Measurements from ENCODE around the gene DYTN. TPM values are rescaled to one million over a fixed set of nuclear protein-coding genes. Genes with fewer than 3 reads are reported as not detected.
"Not testable (repeated sequence)": the region's sequence is repeated elsewhere in the genome, so short reads cannot be mapped to it uniquely, and the experiment has no call there.

DYTN gene
- total RNA-seq, 2 donors from 2014 or later: not detected

DNA sequence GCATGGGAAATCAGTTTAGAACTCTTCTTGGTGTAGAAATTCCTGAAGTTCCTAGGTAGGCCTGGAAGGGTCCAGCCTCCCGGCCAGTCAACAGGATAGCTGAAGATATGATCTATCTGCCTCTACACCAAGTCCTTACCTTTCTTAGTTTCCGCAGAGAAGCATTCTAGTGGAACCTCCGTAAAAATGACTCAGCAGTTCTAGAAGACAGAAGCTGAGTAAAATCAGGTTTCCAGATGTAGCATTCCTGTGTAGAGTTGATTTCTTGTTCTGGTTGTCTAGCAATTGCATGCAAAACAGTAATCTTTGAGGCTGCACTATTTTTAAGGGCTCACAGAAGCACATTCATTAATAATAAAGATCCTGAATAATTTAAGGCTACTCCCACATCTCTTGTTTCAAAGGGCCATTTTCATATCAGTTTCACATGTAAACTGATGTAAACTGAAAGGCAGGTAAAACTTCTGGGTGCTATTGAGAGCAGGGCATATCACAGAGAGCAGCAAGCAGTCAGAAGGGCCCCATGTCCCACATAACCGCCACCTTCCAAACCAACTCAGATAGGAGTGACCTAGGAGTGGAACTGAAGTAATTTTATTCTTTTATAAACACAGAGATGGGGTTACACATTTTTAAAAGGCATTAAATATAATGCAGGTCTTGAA, 3.2 kb upstream of the DYTN start:
- peaks cover 23% of the 10 kb centered on the region for H3K27me3 Mint-ChIP-seq
- no peak overlapping the region for H3K4me3 Mint-ChIP-seq
- no peaks in the 10 kb centered on the region for H3K4me1 Mint-ChIP-seq
- H3K27ac Mint-ChIP-seq: no peak overlapping the region
- peaks cover 4% of the 10 kb centered on the region for H3K9me3 Mint-ChIP-seq
- H3K36me3 Mint-ChIP-seq (ENCODE audit: low read depth): no peaks in the 10 kb centered on the region
- ATAC-seq (replicated peaks): no peak

DNA sequence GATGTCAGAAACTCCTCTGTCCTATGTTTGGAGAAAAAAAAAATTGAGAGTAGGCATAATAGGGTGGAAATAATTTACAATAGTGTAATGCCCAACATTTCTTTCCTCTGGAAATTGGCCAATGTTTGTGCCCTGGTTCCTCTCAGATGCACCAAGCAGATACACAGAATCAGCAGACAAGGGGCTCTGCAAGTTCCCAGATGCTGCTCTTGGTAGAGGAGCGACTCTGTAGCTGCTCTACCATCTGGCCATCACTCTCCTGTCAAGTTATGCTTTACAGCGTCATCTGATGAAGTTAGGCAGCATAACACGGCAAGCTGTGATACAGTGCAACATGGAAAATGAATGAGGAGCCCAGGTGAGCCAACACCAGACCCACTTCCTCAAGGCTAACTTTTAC, 1.6 kb downstream of the DYTN start:
- no peak for ATAC-seq (replicated peaks)
- Mint-ChIP-seq H3K27me3 (peaks cover 26% of the 10 kb centered on the region), H3K4me1 (no peaks in the 10 kb centered on the region), H3K4me3 (no peak overlapping the region), H3K9me3 (no peaks in the 10 kb centered on the region), H3K36me3 (ENCODE audit: low read depth) (no peaks in the 10 kb centered on the region), H3K27ac (no peak overlapping the region)

DNA sequence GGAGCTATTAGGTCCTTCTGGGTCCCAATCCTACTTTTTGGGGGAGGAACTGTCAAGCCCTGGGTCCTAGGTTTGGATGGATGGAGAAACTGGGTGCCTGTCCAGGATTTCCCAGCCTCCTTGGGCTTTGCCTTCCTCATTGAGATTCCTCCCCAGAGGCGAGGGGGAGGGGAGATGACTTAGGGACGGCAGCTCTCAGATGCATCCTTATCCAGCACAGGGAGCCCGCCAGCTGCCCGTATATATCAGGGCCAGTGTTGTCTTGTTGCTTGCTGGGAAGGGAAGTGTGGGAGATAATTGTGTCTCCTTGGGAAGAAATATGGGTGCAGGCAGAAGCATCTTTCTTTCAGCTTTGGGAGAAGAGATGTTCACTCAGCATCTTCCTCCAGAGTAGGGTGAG, 3.0 kb downstream of the DYTN start:
- H3K4me3 Mint-ChIP-seq; H3K36me3 Mint-ChIP-seq (ENCODE audit: low read depth): not testable (repeated sequence)

DNA sequence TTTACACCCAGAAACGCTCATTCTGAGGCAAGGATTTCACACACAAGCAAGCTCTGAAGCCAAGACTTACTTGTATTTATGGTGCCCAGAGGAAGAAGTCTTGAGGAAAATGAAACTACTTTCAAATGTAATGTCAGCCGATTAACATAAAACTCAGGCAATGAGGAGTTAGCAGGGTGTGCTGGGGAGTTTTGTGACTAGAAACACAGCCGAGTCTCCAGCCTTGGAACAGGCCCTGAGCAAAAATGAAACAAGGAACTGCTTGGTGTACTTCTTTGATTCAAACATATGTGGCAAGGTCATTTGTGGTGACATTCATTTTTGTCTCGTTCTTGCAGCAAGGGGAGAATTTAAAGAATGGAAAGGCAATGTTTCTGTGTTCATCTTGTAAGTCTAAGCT, 4.5 kb downstream of the DYTN start:
- peaks cover 16% of the 10 kb centered on the region for H3K27me3 Mint-ChIP-seq

More for the DNA sequence above, 3.0 kb downstream of the DYTN start:
- peaks cover 22% of the 10 kb centered on the region for H3K27me3 Mint-ChIP-seq
- H3K9me3 Mint-ChIP-seq; H3K27ac Mint-ChIP-seq; H3K4me1 Mint-ChIP-seq; ATAC-seq (replicated peaks): not testable (repeated sequence)

DNA sequence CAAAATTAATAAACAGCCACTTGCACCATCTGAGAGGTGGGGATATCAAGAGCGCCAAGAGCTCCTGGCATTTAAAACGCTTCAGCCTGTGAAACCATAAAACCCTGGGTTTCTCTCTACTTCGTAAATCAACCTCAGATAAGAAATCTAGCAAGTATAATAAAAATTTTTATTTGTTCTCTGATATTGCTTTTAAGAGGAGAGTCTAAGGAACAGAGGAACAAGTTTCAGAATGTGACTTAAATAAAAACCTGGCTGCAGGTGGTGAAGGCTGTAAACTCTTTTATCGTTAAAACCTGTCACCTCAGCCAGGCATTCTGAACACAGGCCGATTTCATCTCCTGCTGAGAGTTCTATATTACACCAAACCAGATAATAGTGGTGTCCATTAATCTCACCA, 9.9 kb downstream of the DYTN start:
- H3K4me3 Mint-ChIP-seq: no peak overlapping the region
- no peak overlapping the region for H3K27ac Mint-ChIP-seq
- no peaks in the 10 kb centered on the region for H3K36me3 Mint-ChIP-seq (ENCODE audit: low read depth)
- no peaks in the 10 kb centered on the region for H3K9me3 Mint-ChIP-seq
- no peaks in the 10 kb centered on the region for H3K4me1 Mint-ChIP-seq
- no peak for ATAC-seq (replicated peaks)
- H3K27me3 Mint-ChIP-seq: peaks cover 7% of the 10 kb centered on the region

More for the DNA sequence above, 4.5 kb downstream of the DYTN start:
- Mint-ChIP-seq H3K36me3 (ENCODE audit: low read depth) (no peaks in the 10 kb centered on the region), H3K9me3 (no peaks in the 10 kb centered on the region), H3K4me3 (no peak overlapping the region), H3K27ac (no peak overlapping the region), H3K4me1 (no peaks in the 10 kb centered on the region)
- peak; percentile 21 for ATAC-seq (replicated peaks)

DNA sequence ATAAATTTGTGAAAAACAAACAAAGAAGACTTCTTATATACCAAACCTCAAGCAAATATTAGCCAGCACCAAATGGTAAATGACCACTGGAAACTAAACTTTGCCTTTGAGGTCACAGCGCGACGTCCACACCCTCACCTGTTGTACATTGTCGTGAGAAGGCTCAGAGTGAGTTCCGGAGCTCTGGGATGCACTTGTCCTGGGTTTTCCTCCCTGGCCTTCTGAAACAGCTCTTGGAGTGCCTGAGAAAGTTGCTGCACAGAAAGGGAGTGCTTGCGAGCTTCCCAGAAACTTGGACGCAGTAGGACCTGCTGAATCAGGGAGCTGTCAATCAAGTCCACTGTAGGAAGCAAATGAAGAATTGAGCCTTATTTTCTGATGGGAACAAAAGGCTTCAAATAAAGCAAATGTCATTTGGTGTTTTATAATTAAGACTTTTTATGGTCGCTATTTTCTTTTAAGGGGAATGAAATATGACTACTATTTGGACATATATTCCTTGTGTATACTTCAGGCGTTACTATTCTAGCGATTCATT, 11.0 kb downstream of the DYTN start:
- no peaks in the 10 kb centered on the region for H3K9me3 Mint-ChIP-seq
- no peak overlapping the region for H3K4me3 Mint-ChIP-seq
- no peaks in the 10 kb centered on the region for H3K4me1 Mint-ChIP-seq
- H3K27me3 Mint-ChIP-seq: peaks cover 8% of the 10 kb centered on the region
- ATAC-seq (replicated peaks): no peak
- no peaks in the 10 kb centered on the region for H3K36me3 Mint-ChIP-seq (ENCODE audit: low read depth)
- no peak overlapping the region for H3K27ac Mint-ChIP-seq

DNA sequence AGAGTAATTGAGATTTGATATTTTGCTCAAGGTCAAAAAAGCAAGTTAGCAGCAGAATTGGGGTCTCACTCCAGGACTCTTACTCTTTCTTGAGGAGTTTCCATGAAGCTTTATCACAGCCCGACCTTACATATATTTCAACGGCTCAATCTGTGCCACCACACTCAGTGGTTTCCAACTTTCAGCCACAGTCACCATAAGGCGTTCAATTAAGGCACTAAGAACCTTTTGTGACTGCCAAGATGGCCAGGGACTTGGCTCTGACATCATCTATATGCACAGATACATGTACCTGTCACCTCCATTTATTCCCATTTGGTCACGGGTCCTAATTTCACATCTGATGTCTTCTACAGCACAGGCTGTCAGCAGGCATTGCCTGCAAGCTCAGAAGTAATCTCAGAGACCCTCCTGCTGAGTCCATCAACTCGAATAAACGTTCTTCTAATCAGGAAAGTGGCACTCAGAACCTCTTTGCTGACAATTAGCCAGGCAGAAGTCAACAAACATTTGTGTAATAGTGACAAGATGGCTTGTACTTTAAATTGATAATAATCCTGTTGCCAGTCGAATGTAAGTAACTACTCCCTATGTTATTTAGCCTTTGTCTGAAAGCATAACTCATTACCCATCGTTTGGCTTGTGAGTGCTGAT, 16.1 kb downstream of the DYTN start:
- H3K4me3 Mint-ChIP-seq: no peak overlapping the region
- H3K4me1 Mint-ChIP-seq: no peaks in the 10 kb centered on the region
- no peaks in the 10 kb centered on the region for H3K36me3 Mint-ChIP-seq (ENCODE audit: low read depth)
- H3K9me3 Mint-ChIP-seq: no peaks in the 10 kb centered on the region
- H3K27ac Mint-ChIP-seq: no peak overlapping the region
- H3K27me3 Mint-ChIP-seq: peaks cover 21% of the 10 kb centered on the region
- ATAC-seq (replicated peaks): no peak

DNA sequence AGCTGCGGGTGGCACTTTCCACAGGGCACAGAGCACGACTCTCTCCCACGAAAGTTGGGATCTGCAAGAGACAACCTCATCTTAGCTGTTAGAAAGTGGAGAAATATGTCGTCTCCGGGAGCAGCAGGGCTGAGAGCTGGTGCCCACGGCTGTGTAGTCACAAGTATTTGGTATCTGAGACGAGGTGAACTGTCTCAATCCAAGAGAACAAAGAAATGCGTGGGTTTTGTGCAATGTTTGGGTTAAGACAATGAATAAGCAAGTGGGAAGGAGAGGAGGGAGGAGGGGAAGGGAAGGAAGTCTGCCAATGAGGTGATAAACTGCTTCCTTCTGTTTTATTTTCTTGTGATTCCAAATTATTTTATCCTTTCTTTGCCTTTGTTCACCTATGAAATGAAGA, 18.0 kb downstream of the DYTN start:
- H3K9me3 Mint-ChIP-seq: no peaks in the 10 kb centered on the region
- H3K27ac Mint-ChIP-seq: no peak overlapping the region
- peak; percentile 68 for ATAC-seq (replicated peaks)
- peaks cover 21% of the 10 kb centered on the region for H3K27me3 Mint-ChIP-seq
- no peaks in the 10 kb centered on the region for H3K4me1 Mint-ChIP-seq
- no peak overlapping the region for H3K4me3 Mint-ChIP-seq
- no peaks in the 10 kb centered on the region for H3K36me3 Mint-ChIP-seq (ENCODE audit: low read depth)

DNA sequence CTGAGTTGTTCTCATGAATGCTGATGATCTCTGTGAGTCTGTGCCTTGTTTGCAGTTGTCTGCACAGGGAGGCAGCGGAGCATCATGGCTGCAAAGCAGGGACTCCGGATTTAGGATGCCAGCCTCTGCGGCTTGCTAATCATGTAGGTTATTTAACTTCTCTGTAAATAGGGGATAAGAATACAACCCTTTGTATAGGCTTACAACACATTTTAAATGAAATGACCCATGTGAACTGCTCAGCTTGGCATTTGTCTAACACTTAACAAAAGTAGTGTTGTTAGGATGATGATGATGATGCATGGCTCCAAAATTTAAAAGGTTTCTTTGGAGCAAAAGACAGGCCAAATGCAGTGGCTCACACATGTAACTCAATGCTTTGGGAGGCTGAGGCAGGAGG, 19.4 kb downstream of the DYTN start:
- no peak for ATAC-seq (replicated peaks)

DNA sequence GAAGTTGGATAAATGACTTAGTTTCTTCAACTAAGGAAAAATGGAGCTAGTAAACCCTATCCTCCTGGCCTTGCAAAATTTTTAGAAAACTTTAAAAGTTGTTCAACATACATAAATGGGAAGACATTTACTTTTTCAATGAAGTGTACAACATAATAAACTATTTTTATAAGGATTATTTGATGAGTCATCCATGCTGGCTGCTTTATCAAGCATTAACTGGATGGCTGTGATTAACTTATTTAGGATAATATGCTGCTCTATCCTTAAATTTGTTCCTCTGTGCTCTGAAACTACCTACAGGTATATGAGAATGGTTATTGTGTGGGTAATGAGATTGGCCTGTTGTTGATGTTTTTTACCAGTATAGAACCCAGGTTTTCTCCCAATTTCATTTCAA, 21.3 kb downstream of the DYTN start:
- Mint-ChIP-seq H3K27ac (no peak overlapping the region), H3K4me3 (no peak overlapping the region), H3K36me3 (ENCODE audit: low read depth) (no peaks in the 10 kb centered on the region), H3K27me3 (peaks cover 11% of the 10 kb centered on the region), H3K9me3 (no peaks in the 10 kb centered on the region), H3K4me1 (no peaks in the 10 kb centered on the region)
- no peak for ATAC-seq (replicated peaks)

More for the DNA sequence above, 19.4 kb downstream of the DYTN start:
- Mint-ChIP-seq H3K27me3 (peaks cover 21% of the 10 kb centered on the region), H3K4me3 (no peak overlapping the region), H3K9me3 (no peaks in the 10 kb centered on the region), H3K4me1 (no peaks in the 10 kb centered on the region), H3K27ac (no peak overlapping the region), H3K36me3 (ENCODE audit: low read depth) (no peaks in the 10 kb centered on the region)

DNA sequence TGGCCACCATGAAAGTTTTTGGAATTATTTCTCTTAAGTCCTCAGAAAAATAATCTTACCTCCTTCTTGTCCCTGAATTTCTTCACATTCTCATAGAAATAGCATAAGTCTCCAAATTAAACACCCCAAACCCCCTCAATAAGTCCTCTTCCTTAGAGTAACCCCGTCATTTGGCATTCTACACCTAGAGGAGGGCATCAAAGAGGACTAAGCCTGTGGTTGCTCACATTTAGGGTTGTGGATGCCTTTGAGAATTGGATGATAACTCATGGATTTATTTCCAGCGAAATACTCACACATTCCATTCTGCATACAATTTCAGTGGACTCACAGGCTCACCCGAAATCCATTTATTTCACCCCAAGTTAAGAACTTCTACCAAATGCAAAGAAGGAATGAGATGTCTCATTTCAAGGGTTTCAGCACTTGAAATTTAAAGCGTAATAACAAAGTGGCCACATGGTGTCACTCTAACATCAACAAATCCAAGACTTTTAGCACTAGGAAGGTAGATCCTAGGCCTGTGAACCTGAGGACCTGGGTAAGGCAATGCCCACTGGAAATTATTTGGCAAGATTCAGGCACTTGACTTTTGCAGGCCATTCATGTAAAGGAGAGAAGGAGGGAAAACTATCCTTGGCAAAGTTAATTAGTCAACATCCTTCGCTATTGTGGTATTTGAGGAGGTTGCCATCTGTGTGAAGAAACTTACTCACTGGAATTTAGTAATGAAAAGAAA, 24.6 kb downstream of the DYTN start:
- H3K4me3 Mint-ChIP-seq: no peak overlapping the region
- no peak overlapping the region for H3K27ac Mint-ChIP-seq
- ATAC-seq (replicated peaks): peak; percentile 60
- no peaks in the 10 kb centered on the region for H3K36me3 Mint-ChIP-seq (ENCODE audit: low read depth)
- H3K27me3 Mint-ChIP-seq: peaks cover 2% of the 10 kb centered on the region
- H3K4me1 Mint-ChIP-seq: peaks cover 5% of the 10 kb centered on the region
- H3K9me3 Mint-ChIP-seq: no peaks in the 10 kb centered on the region

DNA sequence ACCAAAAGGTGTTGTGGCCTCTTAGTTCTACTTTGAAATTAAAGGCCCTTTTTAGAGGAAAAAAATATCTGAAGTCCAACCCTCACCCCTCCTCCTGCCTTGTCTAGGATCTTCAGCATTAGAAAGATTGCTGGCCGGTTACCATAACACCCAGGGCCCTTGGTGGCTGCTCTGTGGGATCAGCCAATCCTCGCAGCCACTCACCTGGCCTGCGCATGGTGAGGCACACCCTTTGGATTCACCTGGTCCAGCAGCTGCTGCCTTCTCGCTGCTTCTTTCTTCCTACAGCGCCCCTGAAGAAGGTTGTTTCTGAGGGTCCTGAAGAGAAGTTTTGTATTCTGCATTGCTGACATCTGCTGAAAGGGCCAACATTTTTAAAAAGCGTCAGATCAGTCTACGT, 25.2 kb downstream of the DYTN start:
- Mint-ChIP-seq H3K36me3 (ENCODE audit: low read depth) (no peaks in the 10 kb centered on the region), H3K9me3 (no peaks in the 10 kb centered on the region), H3K4me1 (peaks cover 5% of the 10 kb centered on the region), H3K27me3 (no peaks in the 10 kb centered on the region), H3K4me3 (no peak overlapping the region), H3K27ac (no peak overlapping the region)
- ATAC-seq (replicated peaks): no peak

DNA sequence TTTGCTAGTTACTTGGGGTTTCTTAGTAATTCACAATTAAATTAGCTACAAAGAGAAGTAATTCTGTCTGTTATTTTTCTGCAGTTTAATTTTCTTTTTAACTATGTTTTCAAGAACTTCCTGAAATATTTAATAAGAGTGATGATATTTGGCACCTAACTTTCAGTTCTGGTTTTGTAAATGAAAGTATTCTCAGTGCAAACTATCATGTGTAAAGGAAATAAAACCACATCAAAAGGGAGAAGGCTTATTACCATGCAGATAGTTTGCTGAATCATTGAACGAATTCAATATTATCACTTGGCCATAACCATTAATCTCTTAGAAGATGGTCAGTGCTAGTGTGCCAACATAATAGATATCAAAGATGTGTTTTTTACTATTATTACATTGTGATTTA, 29.2 kb downstream of the DYTN start:
- H3K4me1 Mint-ChIP-seq: peaks cover 5% of the 10 kb centered on the region

DNA sequence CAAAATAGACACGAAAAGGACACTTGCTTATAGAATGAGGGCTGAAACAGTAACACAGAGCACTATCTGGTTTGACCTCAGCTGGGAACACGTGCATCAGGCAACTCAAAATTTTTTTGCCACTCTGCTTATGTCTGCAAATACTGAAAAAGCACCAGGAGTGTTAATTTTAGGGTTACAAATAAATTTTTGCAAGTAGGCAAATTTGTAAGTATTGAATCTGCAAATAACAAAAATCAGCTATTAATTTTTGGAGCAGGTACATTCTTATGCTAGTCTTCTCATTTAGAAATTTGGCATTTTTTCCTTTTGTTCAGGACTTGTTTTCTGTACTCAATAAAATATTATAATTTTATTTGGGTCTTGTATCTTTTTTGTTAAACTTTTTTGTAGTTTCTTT, 29.7 kb downstream of the DYTN start:
- ATAC-seq (replicated peaks): no peak
- Mint-ChIP-seq H3K9me3 (no peaks in the 10 kb centered on the region), H3K4me3 (no peak overlapping the region), H3K4me1 (peaks cover 5% of the 10 kb centered on the region), H3K27ac (no peak overlapping the region), H3K36me3 (ENCODE audit: low read depth) (no peaks in the 10 kb centered on the region), H3K27me3 (no peaks in the 10 kb centered on the region)

More for the DNA sequence above, 29.2 kb downstream of the DYTN start:
- H3K27me3 Mint-ChIP-seq: no peaks in the 10 kb centered on the region
- H3K9me3 Mint-ChIP-seq: no peaks in the 10 kb centered on the region
- no peak for ATAC-seq (replicated peaks)
- H3K27ac Mint-ChIP-seq: no peak overlapping the region
- no peaks in the 10 kb centered on the region for H3K36me3 Mint-ChIP-seq (ENCODE audit: low read depth)
- no peak overlapping the region for H3K4me3 Mint-ChIP-seq

DNA sequence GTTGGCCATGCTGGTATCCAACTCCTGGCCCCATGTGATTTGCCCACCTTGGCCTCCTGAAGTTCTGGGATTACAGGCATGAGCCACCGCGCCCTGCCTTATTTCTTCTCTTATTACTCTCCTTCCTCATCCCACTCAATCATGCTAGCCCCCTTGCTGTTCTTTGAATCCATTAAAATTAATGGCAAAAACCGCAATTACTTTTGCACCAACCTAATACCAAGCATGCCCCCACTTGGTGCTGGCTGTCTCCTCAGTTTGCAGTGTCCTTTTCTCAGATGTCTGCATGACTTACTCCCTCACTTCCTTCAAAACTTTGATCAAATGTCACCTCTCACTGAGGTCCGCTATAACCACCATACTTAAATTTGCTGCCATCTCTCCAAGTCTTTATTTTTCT, 34.6 kb downstream of the DYTN start:
- Mint-ChIP-seq H3K4me3 (no peak overlapping the region), H3K27me3 (peaks cover 5% of the 10 kb centered on the region), H3K4me1 (no peaks in the 10 kb centered on the region), H3K27ac (no peak overlapping the region), H3K36me3 (ENCODE audit: low read depth) (no peaks in the 10 kb centered on the region), H3K9me3 (peaks cover 4% of the 10 kb centered on the region)
- no peak for ATAC-seq (replicated peaks)

Data from activated T-helper 17 cell treated with anti-CD3 and anti-CD28 coated beads, Interleukin-2, amount 50 U/mL, for 72 hours (primary cell).